ENCODE results near the gene DGKG.

DNA sequence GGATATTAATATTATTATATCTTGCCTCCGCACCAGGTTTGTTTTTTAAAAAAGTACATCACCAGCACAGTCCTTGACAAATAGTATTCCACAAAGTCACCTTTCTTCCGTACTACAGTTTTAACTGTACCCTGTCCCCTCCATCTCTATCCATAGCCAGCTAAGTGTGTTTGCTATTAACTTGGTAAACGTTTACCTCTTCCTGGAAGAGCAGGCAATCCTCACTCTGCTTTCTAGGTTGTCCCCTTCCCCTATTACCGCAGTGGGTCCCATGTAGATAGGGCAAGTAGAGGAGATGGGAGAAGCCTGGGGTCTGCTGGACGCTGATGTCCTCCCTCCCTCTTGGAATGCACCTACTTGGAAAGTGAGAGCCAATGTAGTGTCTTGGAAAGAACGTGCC, 169.2 kb downstream of the DGKG start:
- no peak for TF ChIP-seq SUZ12 (IDR thresholded peaks at IDR 0.05; ENCODE audit: extremely low read depth, insufficient read depth, insufficient read length)
- no peak for TF ChIP-seq YY1 (IDR thresholded peaks at IDR 0.05; ENCODE audit: insufficient read depth, insufficient read length)

All from NT2/D1 (cell line).